DOHH2 (cell line): Measurements from ENCODE around the gene MLXIPL.

Source experiments
- CTCF ChIP-seq: fragments of 200-600 bp; sonication (generic); IDR thresholded peaks from one replicate; pipeline ENCODE4 v1.5.1; 2014; ENCODE audit warnings: antibody characterized with exemption, mild to moderate bottlenecking, low read depth, low read length; ENCODE audit not compliant: poor library complexity, severe bottlenecking
- EZH2phosphoT487 ChIP-seq: fragments of 200-600 bp; sonication (generic); IDR thresholded peaks from 2 replicates; pipeline ENCODE4 v1.6.1; 2017; ENCODE audit warnings: borderline replicate concordance, mild to moderate bottlenecking, antibody characterized with exemption, low read length, moderate library complexity, mixed read lengths

GRCh38 chr7:73613954-73614735, 10.2 kb downstream of the MLXIPL start:
- TF ChIP-seq CTCF (no peak), EZH2phosphoT487 (no peak)
